GM18861 (cell line): Measurements from ENCODE around the gene SLC10A4.
"Not testable (repeated sequence)": the region's sequence is repeated elsewhere in the genome, so short reads cannot be mapped to it uniquely, and the experiment has no call there.

Experiments
- ATAC-seq: cut with Tn5 transposase; IDR thresholded peaks from one replicate; pipeline ENCODE4 v1.9.1; 2021; ENCODE audit not compliant: unreplicated experiment

The SLC10A4 gene, protein sequence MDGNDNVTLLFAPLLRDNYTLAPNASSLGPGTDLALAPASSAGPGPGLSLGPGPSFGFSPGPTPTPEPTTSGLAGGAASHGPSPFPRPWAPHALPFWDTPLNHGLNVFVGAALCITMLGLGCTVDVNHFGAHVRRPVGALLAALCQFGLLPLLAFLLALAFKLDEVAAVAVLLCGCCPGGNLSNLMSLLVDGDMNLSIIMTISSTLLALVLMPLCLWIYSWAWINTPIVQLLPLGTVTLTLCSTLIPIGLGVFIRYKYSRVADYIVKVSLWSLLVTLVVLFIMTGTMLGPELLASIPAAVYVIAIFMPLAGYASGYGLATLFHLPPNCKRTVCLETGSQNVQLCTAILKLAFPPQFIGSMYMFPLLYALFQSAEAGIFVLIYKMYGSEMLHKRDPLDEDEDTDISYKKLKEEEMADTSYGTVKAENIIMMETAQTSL

DNA sequence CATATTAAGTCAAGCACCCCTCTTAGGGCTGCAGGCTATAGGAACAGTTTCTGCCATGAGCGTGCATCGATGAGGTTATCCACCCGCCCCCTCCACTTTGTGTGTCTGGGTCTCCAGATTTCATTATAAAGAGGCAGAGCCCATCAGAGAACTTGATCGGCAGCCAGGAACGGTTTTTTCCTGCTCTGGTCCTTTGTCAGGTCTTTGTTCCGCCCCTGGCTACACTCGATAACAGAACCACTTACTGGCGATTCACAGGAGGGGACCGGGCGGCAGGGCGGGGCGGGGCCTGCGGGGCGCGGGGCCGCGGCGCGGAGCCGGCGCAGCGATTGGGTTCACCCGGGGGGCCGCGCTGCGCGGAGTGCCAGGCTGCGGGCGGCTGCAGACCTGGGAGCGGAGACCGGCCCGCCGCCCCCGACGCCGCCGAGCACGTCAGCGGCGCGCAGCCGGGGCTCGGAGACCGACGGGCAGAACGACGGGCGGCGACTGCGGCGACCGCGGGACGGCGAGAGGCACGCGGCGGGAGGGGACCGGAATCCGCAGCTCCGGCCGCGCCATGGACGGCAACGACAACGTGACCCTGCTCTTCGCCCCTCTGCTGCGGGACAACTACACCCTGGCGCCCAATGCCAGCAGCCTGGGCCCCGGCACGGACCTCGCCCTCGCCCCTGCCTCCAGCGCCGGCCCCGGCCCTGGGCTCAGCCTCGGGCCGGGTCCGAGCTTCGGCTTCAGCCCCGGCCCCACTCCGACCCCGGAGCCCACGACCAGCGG, at the start of gene SLC10A4:
Gene SLC10A4 (plus strand): TSS at position 338 of the 771 bp plus-strand sequence. CDS start 219 bp downstream, at position 557.
- no peak for ATAC-seq

DNA sequence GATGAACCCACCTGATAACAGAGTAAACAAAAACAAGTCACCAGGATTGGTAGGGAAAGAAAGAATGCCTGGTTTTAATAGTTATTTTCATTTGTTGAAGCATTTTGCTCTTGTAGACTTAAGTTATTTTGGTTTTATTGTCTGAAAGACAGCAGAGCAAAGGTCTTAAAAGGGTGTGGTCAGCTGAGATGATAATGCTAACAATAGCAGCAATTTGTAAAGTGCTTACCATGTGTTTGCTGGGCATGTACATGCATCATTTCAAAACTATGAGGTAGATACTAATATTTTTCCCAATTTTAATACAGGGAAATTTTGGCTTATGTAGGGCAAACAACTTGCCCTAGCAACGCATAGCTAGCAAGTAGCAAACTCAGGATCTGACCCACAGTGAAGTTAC, 46.8 kb upstream of the SLC10A4 start:
- no peak for ATAC-seq

DNA sequence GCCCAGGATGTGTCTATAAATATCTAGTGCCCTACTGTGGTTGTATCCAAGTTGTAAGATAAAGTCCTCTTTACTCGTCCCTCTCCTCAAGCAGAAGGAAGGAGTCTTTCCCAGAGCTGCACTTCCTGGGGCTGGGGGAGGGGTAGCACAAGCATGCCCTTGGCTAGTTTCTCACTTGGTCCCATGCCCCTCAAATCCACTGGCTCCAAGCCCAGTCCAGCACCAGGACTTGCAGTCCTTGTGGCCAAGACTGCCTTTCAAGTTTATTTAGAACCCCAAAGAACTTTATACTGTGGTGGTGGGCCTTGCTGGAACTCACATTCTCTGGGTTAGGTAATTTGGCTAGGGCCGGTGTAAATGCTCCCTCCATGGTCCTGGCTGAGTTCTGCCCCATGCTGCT, 43.2 kb upstream of the SLC10A4 start:
- no peak for ATAC-seq

DNA sequence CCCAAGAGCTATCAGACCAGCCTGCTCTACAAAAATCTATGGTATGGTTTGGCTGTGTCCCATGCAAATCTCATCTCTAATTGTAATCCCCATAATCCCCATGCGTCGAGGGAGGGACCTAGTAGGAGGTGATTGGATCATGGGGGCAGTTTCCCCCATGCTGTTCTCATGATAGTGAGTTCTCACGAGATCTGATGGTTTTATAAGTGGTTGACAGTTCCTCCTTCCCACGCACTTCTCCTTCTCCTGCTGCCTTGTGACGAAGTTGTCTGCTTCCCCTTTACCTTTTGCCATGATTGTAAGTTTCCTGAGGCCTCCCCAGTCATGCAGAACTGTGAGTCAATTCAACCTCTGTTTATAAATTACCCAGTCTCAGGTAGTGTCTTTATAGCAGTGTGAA, 42.2 kb upstream of the SLC10A4 start:
- not testable (repeated sequence) for ATAC-seq

DNA sequence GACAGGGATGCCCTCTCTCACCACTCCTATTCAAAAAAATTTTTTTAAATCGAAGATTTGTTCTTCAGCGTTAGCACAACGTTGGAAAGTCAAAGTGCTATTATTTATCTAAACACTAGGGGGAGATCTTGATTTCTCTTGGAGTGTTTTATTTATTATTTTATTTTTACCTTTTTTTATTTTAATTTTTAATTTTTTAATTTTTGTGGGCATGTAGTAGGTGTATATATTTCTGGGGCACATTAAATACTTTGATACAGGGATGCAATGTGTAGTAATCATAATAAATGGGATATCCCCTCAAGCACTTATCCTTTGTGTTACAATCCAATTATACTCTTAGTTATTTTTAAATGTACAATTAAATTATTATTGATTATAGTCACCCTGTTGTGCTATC, 37.4 kb upstream of the SLC10A4 start:
- ATAC-seq = no peak

DNA sequence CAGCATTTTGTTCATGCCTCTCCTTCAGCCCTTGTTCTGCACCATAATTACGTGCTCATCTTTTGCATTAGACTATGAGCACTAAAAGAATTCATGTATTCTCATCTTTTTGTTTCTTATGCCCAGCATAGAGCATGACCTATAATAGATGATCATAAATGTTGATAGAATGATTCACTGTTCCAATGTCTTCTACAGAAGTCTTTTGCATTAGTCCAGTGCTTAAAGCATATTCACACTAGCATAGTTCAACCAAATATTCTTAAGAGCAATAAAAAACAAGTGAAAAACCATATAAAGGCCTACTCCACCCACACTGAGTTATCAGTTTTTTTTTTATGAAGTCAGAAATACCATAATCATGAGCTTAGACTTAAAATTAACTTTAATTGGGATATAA, 36.5 kb upstream of the SLC10A4 start:
- no peak for ATAC-seq

DNA sequence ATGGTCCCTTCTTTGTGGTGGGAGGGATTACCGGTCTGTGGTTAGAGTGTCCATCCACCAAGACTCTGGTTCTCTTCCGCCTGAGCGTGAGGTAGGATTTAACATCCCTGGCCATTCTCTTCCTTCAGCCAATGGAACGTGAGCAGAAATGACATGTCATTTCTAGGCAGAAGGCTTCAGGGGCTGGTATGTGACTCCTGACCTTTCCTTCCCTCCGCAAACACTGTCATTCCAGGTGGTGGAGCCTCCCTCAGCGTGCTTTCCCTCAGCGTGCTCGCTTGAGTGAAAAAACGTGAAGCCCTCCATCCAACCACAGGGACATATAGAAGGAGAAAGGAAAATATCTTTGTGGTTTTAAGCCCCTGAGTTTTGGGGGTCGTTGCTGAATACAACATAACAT, 34.0 kb upstream of the SLC10A4 start:
- no peak for ATAC-seq

DNA sequence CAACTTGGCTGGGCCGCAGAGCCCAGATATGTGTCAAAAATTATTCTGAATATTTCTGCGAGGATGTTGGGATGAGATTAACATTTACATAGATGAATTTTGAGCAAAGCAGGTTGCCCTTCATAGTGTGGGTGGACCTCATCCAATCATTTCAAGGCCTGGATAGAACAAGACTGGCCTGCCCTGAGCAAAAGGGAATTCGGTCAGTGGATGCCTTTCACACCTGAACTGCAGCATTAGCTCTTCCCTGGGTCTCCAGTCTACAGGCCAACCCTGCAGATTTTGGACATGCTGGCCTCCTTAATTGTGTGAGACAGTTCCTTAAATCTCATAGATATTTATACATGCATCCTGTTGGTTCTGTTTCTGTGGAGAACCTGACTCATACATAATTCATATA, 32.4 kb upstream of the SLC10A4 start:
- no peak for ATAC-seq

DNA sequence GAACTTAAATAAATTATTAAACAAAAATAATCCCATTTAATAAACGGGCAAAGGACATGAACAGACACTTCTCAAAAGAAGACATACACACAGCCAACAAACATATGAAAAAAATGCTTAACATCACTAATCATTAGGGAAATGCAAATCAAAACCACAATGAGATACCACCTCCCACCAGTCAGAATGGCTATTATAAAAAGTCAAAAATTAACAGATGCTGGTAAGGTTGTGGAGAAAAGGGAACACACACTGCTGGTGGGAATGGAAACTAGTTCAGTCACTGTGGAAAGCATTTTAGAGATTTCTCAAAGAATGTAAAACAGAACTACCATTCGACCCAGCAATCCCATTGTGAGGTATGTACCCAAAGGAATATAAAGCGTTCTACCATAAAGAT, 31.5 kb upstream of the SLC10A4 start:
- ATAC-seq = peak; percentile 57

DNA sequence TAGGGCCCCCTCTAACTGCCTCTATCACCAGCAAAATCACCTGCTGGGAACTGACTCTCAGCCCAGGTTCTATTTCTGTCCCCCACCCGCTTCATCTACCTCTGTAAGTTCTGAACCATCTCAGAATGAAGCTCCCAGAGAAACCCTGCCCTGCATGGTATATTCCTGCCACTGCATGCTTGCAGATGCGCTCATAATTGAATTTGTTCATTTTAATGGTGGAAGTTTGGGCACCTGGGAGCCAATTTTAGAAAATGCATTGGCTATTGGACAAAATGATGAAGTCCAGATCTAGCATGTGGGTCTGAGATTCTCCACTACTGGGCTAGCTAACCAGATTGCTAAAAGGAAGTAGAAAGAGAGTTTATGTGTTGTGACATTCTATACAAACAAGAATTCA, 28.6 kb upstream of the SLC10A4 start:
- ATAC-seq = no peak

DNA sequence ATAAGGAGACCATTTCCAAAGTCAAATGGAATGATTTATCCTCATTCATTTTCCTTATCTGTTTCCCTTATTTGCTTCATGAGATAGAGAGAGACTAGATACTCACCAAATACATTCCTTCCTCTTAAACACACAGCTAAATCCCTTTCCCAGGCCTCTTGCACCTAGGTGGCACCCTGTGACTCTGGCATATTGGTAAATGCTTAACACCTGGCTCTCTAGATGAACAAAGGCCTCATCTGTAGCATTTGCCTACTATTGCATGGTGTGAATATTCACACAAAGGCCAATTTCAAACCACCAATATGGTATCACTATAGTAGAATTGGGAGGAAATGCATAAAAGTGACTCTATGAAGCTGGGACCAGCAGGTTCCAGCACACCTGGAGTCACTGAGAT, 22.1 kb upstream of the SLC10A4 start:
- ATAC-seq = no peak

DNA sequence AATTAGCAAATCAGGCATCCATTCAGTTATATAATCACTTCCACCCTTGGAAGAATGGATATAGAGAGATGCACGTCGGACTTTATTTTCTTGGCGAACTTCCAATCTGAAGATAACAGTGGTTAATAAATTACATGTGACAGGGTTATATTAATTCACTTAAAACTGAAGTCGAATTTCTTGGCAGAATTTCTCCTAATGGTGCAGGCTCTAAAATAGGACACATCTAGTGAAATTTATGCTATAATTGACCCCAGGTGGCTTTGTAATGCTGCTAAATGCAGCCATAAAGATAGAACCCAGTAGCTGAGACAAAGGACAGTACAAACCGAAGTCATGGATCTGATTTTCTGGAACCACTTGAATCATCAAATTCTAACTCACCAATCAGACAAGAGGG, 20.8 kb upstream of the SLC10A4 start:
- no peak for ATAC-seq

DNA sequence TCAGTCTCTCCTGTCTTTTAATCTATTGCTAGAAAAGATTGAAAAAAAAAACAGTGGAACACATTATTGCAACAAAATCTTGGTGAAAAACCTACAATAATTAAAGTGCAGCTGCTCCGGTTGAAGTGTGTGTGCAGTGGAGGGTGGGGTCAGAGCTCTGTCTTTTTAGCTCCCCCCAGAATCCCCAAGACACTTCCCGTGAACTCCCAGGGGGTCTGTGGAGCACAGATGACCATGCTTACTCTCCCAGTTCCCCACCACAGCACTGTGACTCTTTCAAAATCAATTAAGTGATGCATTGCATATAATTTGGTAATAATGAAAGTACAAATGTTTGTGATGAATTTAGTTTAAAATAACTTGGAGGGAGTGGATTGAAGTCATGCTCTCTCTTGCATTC, 15.7 kb upstream of the SLC10A4 start:
- no peak for ATAC-seq

DNA sequence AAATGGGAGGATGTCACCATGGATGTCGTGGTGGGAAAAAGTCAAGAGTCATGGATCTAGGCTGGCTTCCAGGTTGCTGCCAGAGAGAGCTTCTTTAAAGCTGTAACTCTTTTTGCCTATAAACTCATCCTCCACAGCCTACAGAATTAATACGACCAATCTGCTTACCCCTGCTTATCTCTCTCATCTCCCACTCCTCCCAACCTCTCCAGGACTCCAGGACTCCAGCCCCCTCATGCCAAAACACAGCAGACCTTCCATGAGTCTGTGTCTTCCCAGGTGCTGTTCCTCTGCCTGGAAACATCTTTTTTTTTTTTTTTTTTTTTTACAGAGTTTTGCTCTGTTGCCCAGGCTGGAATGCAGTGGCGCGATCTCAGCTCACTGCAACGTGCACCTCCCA, 15.3 kb upstream of the SLC10A4 start:
- ATAC-seq = no peak

DNA sequence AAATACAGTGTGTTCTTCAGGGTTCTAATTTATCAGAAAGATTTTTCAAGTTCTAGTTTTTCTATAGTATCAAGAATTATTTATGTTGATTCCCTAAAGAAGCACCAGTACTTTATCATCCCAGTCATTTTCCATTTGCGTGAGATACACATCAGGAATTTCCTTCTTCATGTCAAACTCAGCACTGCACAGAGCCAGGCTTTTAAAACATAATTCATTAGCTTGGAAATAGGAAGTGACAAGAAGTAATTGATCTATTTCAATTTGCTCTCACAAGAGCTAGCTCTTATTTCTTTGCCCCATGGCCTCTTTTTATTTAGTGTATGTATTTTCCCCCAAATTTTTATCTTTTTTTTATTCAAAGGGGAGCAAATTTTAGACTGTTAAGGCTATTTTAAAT, 13.0 kb upstream of the SLC10A4 start:
- no peak for ATAC-seq

DNA sequence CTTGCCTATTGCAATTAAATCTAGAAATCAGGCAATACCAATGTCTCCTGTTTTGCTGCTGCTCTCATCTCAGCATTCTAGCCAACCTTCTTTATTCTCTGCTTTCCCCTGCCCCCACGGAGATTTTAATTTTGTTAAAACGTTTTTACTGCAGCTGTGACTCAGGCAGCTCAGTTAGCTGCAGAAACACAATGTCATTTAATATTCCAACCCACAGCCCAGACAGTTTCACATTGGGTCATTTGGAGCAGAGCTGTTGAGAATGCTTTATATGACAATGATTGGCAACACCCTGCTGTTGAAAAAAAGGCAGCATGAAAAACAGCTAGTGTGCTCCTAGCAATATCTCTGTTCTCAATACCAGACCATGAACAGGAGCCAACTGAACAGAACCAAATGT, 12.6 kb upstream of the SLC10A4 start:
- no peak for ATAC-seq

DNA sequence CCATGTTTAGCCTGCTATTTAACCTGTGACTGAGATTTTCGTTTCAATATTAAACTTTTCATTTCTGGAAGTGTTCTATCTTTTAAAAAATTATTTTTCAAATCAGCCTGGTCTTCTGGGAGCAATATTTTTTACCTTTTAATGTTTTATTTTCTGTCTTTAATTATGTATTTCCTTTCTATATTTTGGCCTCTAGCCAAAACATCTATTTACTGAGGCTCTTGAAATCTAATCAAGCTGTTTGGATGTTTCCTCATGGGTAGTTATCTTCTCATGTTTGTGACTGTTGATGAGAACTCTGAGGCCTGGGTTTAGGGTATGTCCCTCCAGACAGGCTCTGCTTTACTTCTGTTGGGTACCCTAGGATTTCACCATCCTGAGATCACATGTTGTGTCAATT, 10.3 kb upstream of the SLC10A4 start:
- ATAC-seq = no peak

DNA sequence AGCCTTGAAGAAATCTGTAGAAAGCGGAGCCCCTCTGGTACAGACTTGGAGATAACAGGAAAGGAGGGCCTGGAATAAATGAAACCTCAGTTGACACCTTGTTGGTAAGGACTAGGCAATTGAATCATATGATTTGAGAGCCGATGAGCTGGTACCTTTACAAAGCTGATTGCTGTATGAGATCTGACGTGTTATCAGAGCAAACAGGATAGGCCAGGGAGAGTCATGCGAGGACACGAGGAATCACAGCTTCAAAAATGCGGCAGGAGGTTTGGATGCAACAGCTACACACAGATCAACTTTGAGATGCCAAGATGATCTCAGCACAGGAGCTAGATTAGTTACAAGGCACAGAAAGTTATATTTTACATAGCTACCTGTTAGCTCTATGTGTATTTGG, 7.4 kb upstream of the SLC10A4 start:
- ATAC-seq = no peak

DNA sequence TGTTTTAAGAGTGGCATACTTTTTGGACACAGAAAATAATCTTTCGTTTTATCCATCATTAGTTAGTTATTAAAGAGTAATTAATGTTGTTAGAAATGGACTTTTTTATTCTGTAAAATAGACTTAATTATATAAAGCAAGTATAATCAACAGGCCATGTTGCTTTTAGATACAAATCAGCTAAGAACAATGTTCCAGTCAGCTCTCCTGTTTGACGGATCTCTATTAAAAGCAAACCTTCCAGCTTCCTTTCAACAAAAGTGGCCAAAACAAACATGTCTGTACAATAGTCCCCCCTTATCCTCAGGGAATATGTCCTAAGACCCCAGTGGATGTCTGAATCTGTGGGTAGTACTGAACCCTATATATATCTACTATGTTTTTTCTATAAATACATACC, 4.9 kb upstream of the SLC10A4 start:
- ATAC-seq = no peak

DNA sequence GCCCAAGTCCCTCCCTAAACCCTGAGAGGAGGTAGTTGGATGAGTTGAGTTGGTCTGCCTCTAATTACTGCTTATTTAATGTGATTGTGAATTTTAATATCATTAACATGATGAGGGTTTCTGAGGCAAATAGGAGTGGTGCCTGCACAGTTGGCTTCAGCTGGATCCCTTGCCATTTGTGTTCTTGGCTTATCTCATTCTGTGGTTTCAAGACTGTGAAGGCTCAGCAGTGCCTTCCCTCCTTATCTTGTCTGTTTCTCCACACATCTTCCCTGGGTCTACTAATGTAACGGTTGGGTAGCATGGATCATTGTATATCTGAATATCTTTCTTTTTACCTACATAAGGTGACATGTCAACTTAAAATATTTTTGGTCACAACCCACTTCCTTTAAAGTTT, 1.6 kb upstream of the SLC10A4 start:
- ATAC-seq = no peak

DNA sequence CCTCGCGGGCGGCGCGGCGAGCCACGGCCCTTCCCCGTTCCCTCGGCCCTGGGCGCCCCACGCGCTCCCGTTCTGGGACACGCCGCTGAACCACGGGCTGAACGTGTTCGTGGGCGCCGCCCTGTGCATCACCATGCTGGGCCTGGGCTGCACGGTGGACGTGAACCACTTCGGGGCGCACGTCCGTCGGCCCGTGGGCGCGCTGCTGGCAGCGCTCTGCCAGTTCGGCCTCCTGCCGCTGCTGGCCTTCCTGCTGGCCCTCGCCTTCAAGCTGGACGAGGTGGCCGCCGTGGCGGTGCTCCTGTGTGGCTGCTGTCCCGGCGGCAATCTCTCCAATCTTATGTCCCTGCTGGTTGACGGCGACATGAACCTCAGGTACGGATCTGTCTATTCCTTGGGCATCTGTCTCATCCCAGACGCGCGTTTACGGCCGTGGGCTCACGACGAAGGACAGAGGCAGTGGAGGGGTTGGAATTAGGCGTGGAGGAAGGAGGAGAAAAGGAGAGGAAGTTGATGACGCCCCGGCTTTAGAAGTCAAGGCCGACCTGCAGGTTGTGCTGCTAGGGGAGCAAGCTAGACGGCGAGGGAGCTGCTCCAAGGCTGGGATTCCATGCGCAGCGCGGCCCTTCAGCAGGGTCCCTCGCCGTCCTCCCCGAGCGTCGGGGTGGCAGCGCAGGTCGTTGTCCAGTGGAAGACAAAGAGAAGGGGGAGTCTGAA, 792 bp downstream of the SLC10A4 start:
- no peak for ATAC-seq
